ENCODE data around the gene RNF223. TPM values are rescaled to one million over a fixed set of nuclear protein-coding genes. Genes with fewer than 3 reads are reported as not detected.
A peak's percentile ranks its signal among the peaks of the same experiment; 100 is the strongest.
"Not testable (repeated sequence)": the region's sequence is repeated elsewhere in the genome, so short reads cannot be mapped to it uniquely, and the experiment has no call there.

RNF223 gene
- total RNA-seq, 1 donor from 2014 or later = 0.10 TPM

- DNase-seq (ENCODE audit: low spot score) = no peak
- Mint-ChIP-seq H3K36me3 (ENCODE audit: low read depth) (no peaks in the 10 kb centered on the region), H3K27me3 (ENCODE audit: insufficient read depth) (peaks cover 22% of the 10 kb centered on the region), H3K9me3 (no peaks in the 10 kb centered on the region), H3K4me3 (peak overlapping the region; percentile 58), H3K4me1 (ENCODE audit: low read depth) (peaks cover 11% of the 10 kb centered on the region), H3K27ac (no peak overlapping the region)
- intact Hi-C loops (cut with micrococcal nuclease) = loop anchor here (5.0 kb wide), 1 partner anchor 198 kb away; the partner anchor contains the start of genes B3GALT6 and SDF4
Observed at GRCh38 chr1:1034439-1034781, 39.7 kb downstream of the RNF223 start.

GRCh38 chr1:1033731-1034438 is 40.2 kb downstream of the RNF223 start:
- peak overlapping the region; percentile 58 for H3K4me3 Mint-ChIP-seq
- intact Hi-C loops (cut with micrococcal nuclease) = loop anchor here (1.0 to 5.0 kb wide), 7 partner anchors 15 to 259 kb away; partner anchors contain the start of genes B3GALT6, C1orf159, ISG15 and SDF4

GRCh38 chr1:1033009-1033587 is 41.0 kb downstream of the RNF223 start:
- H3K27ac Mint-ChIP-seq = no peak overlapping the region
- intact Hi-C loops (cut with micrococcal nuclease) = loop anchor here (1.0 to 5.0 kb wide), 7 partner anchors 14 to 260 kb away; partner anchors contain the start of genes B3GALT6, C1orf159, ISG15 and SDF4
- H3K9me3 Mint-ChIP-seq = no peaks in the 10 kb centered on the region
- H3K27me3 Mint-ChIP-seq (ENCODE audit: insufficient read depth) = peaks cover 14% of the 10 kb centered on the region
- H3K4me3 Mint-ChIP-seq = peak overlapping the region; percentile 37
- no peaks in the 10 kb centered on the region for H3K36me3 Mint-ChIP-seq (ENCODE audit: low read depth)
- no peaks in the 10 kb centered on the region for H3K4me1 Mint-ChIP-seq (ENCODE audit: low read depth)
- peak; percentile 84 for DNase-seq (ENCODE audit: low spot score)

More at GRCh38 chr1:1033731-1034438, 40.2 kb downstream of the RNF223 start:
- peaks cover 20% of the 10 kb centered on the region for H3K27me3 Mint-ChIP-seq (ENCODE audit: insufficient read depth)
- DNase-seq (ENCODE audit: low spot score) = no peak
- H3K27ac Mint-ChIP-seq = no peak overlapping the region
- H3K4me1 Mint-ChIP-seq (ENCODE audit: low read depth) = peaks cover 6% of the 10 kb centered on the region
- H3K9me3 Mint-ChIP-seq = no peaks in the 10 kb centered on the region
- H3K36me3 Mint-ChIP-seq (ENCODE audit: low read depth) = no peaks in the 10 kb centered on the region

- H3K27me3 Mint-ChIP-seq (ENCODE audit: insufficient read depth) = peaks cover 10% of the 10 kb centered on the region
- H3K9me3 Mint-ChIP-seq = no peaks in the 10 kb centered on the region
- DNase-seq (ENCODE audit: low spot score) = no peak
- no peaks in the 10 kb centered on the region for H3K4me1 Mint-ChIP-seq (ENCODE audit: low read depth)
- H3K36me3 Mint-ChIP-seq (ENCODE audit: low read depth) = no peaks in the 10 kb centered on the region
- peak overlapping the region; percentile 63 for H3K27ac Mint-ChIP-seq
- peak overlapping the region; percentile 64 for H3K4me3 Mint-ChIP-seq
- intact Hi-C loops (cut with micrococcal nuclease) = loop anchor here (2.0 to 5.0 kb wide), 3 partner anchors 20 to 260 kb away; partner anchors contain the start of genes B3GALT6, ISG15 and SDF4
Observed at GRCh38 chr1:1032424-1032823, 41.7 kb downstream of the RNF223 start.

- Mint-ChIP-seq H3K4me1 (ENCODE audit: low read depth) (no peaks in the 10 kb centered on the region), H3K9me3 (no peaks in the 10 kb centered on the region), H3K27ac (no peak overlapping the region), H3K27me3 (ENCODE audit: insufficient read depth) (peaks cover 10% of the 10 kb centered on the region), H3K4me3 (peak overlapping the region; percentile 64), H3K36me3 (ENCODE audit: low read depth) (no peaks in the 10 kb centered on the region)
- intact Hi-C loops (cut with micrococcal nuclease) = loop anchor here (2.0 to 5.0 kb wide), 3 partner anchors 19 to 261 kb away; partner anchors contain the start of genes B3GALT6, ISG15 and SDF4
- no peak for DNase-seq (ENCODE audit: low spot score)
Observed at GRCh38 chr1:1031659-1032235, 42.4 kb downstream of the RNF223 start.

GRCh38 chr1:1030867-1031658 is 43.0 kb downstream of the RNF223 start:
- not testable (repeated sequence) for DNase-seq (ENCODE audit: low spot score); H3K36me3 Mint-ChIP-seq (ENCODE audit: low read depth); H3K4me3 Mint-ChIP-seq; H3K9me3 Mint-ChIP-seq; H3K27ac Mint-ChIP-seq; H3K4me1 Mint-ChIP-seq (ENCODE audit: low read depth)
- intact Hi-C loops (cut with micrococcal nuclease) = loop anchor here (5.0 kb wide), 1 partner anchor 201 kb away; the partner anchor contains the start of genes B3GALT6 and SDF4
- H3K27me3 Mint-ChIP-seq (ENCODE audit: insufficient read depth) = peaks cover 10% of the 10 kb centered on the region

GRCh38 chr1:1027791-1028190 is 46.3 kb downstream of the RNF223 start:
- no peaks in the 10 kb centered on the region for H3K36me3 Mint-ChIP-seq (ENCODE audit: low read depth)
- DNase-seq (ENCODE audit: low spot score) = no peak
- H3K4me3 Mint-ChIP-seq = no peak overlapping the region
- H3K27me3 Mint-ChIP-seq (ENCODE audit: insufficient read depth) = peaks cover 7% of the 10 kb centered on the region
- no peaks in the 10 kb centered on the region for H3K4me1 Mint-ChIP-seq (ENCODE audit: low read depth)
- no peaks in the 10 kb centered on the region for H3K9me3 Mint-ChIP-seq
- intact Hi-C loops (cut with micrococcal nuclease) = no loop called here
- H3K27ac Mint-ChIP-seq = no peak overlapping the region

- Mint-ChIP-seq H3K36me3 (ENCODE audit: low read depth) (no peaks in the 10 kb centered on the region), H3K27me3 (ENCODE audit: insufficient read depth) (peaks cover 2% of the 10 kb centered on the region), H3K4me3 (no peak overlapping the region), H3K9me3 (no peaks in the 10 kb centered on the region), H3K4me1 (ENCODE audit: low read depth) (no peaks in the 10 kb centered on the region), H3K27ac (no peak overlapping the region)
- intact Hi-C loops (cut with micrococcal nuclease) = no loop called here
- no peak for DNase-seq (ENCODE audit: low spot score)
Observed at GRCh38 chr1:1026599-1027413, 47.3 kb downstream of the RNF223 start.

- Mint-ChIP-seq H3K9me3 (no peaks in the 10 kb centered on the region), H3K27me3 (ENCODE audit: insufficient read depth) (peaks cover 3% of the 10 kb centered on the region), H3K4me3 (no peak overlapping the region), H3K27ac (no peak overlapping the region), H3K36me3 (ENCODE audit: low read depth) (no peaks in the 10 kb centered on the region), H3K4me1 (ENCODE audit: low read depth) (no peaks in the 10 kb centered on the region)
- intact Hi-C loops (cut with micrococcal nuclease) = no loop called here
- DNase-seq (ENCODE audit: low spot score) = no peak
Observed at GRCh38 chr1:1025730-1026129, 48.4 kb downstream of the RNF223 start.

GRCh38 chr1:1024771-1025699 is 49.1 kb downstream of the RNF223 start:
- intact Hi-C loops (cut with micrococcal nuclease) = no loop called here
- Mint-ChIP-seq H3K4me3 (no peak overlapping the region), H3K4me1 (ENCODE audit: low read depth) (no peaks in the 10 kb centered on the region), H3K9me3 (no peaks in the 10 kb centered on the region), H3K27ac (no peak overlapping the region), H3K27me3 (ENCODE audit: insufficient read depth) (peaks cover 3% of the 10 kb centered on the region), H3K36me3 (ENCODE audit: low read depth) (no peaks in the 10 kb centered on the region)
- no peak for DNase-seq (ENCODE audit: low spot score)

- intact Hi-C loops (cut with micrococcal nuclease) = no loop called here
- no peak for DNase-seq (ENCODE audit: low spot score)
- H3K36me3 Mint-ChIP-seq (ENCODE audit: low read depth) = no peaks in the 10 kb centered on the region
- H3K4me3 Mint-ChIP-seq = no peak overlapping the region
- H3K27ac Mint-ChIP-seq = no peak overlapping the region
- peaks cover 3% of the 10 kb centered on the region for H3K27me3 Mint-ChIP-seq (ENCODE audit: insufficient read depth)
- no peaks in the 10 kb centered on the region for H3K4me1 Mint-ChIP-seq (ENCODE audit: low read depth)
- H3K9me3 Mint-ChIP-seq = no peaks in the 10 kb centered on the region
Observed at GRCh38 chr1:1024149-1024770, 49.8 kb downstream of the RNF223 start.

Measured in activated T-helper 1 cell treated with anti-CD3 and anti-CD28 coated beads, Interleukin-12 subunit alpha, Interleukin-12 subunit beta, Interleukin-2, Interleukin-4 antibody, amounts not matched to agents 30 ng/mL and 10 ng/mL and 1 ng/mL, durations not matched to agents 14 hours and 24 hours and 36 hours (primary cell).